GM21737 (cell line): ENCODE measurements around the gene HOXC11.

ENCODE experiments used
- ATAC-seq: cut with Tn5 transposase; IDR thresholded peaks from one replicate; pipeline ENCODE4 v1.9.1; 2021; ENCODE audit warnings: mild to moderate bottlenecking, moderate library complexity; ENCODE audit not compliant: unreplicated experiment

Gene HOXC11

DNA sequence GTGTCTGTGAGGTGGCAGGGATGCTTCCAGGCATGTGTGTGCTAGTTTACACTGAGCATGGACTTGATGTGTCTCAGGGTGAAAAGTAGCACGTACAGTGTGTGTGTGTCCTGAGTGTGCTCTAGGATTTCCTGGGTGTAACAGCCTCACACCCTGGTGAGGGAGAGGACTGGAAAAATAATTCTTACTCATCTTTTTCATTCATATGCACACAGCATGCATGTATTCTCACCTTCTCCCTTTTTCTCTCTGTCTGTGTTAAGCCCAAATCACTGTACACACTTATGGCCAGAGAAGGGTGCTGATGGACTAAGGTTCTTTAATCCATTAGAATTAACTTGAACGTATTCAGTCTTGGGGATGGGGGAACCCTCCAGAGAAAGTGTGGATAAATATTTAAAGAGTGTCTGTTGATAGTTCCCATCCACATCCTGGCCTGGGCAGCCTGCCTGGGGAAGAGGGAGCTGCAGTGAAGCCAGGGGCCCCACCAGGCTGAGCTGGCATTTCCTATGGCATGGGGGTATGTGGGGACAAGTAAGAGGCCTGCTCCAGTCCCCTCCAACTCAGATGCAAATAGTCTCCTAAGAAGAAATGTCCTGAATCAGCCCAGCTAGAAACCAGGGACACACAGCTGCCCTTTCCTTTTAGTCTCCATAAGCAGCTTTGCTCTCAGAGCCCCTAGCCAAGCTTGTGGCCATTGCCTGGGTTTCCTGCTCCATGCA, 34.8 kb downstream of the HOXC11 start:
- ATAC-seq, result no peak

DNA sequence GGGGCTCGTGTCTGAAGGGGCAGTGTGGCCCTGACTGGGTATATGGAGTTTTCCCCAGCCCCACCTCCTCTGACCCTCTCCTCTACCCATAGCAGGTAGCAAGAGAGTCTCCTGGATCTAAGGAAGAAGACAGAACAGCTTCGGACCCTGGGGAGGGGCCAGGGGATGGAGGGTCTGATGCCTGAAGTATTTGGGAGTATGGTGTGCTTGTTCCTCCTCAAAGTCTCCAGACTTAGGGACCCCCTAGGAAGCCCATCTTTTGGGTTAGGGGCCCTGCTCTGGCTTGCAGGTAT, 35.3 kb downstream of the HOXC11 start:
- ATAC-seq, result no peak

DNA sequence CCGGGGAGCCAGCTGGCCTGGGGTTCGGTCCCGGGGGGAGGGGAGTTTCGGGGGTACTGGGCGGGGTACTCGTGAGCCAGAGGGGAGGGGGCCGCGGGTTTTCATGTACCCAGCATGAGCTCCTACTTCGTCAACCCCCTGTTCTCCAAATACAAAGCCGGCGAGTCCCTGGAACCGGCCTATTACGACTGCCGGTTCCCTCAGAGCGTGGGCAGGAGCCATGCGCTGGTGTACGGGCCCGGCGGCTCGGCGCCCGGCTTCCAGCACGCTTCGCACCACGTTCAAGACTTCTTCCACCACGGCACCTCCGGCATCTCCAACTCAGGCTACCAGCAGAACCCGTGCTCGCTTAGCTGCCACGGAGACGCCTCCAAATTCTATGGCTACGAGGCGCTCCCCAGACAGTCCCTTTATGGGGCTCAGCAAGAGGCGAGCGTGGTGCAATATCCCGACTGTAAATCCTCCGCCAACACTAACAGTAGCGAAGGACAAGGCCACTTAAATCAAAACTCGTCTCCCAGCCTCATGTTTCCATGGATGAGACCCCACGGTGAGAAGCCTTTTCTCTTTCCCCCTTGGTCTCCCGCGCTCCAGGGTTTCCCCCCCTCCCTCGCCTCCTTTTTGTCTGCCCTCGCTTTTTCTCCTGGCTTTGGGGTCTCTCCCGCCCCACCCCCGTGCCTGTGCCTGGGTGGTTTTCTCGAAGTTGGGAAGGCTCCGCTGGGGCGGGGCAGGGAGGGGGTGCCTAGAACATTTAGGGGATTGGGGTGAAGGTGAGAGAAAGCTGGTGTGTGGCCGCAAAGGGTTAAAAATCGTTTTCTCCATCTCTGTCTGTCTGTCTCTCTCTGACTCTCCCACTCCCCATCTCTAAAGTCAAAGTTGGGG, 36.5 kb downstream of the HOXC11 start:
- no peak for ATAC-seq

DNA sequence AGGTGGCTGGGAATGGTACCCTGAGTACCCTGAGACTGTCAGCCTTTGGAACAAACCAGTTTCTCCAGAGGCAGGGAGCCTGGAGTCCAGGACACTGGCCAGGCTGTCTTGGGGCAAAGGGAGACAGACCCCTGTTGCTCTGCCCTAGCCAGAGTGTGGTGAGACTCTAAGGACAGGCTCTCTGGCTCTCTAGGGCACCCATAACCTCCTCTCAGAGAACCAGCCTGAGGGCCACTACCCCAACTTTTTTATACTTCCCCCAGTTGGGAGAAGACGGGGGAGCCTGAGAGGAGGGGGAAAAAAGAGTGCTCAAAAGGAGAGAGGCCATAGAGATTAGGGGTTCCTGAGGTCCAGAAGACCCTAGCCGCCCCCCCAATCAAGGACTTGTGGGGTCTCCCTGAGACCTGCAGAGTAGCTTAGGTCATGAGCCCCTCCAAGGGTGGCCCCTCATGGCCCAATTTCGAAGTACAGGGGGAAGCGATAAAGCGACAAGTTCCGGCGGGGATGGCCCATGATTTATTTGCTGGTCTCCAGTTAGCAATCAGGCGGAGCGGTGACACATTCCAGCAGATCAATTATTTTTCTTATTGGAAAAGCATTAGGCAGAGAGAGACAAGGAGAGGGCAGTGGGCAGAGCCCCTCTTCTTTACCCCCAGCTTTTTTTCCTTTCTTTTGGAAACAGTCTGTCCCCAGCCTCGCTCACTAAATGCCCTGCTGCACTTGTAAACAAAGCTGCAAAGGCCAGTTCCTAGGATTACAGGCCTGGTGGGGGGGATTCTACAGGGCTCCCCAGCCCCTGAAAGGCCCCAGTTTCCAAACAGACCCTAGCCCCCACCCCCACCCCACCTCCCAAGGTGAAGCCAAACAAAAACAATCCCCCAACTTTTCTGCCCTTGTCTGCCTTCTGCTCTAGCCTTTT, 37.4 kb downstream of the HOXC11 start:
- no peak for ATAC-seq

GRCh38 chr12:54010972-54011664, 38.2 kb downstream of the HOXC11 start:
- ATAC-seq, result no peak

GRCh38 chr12:54011665-54012532, 39.0 kb downstream of the HOXC11 start:
- ATAC-seq, result no peak

DNA sequence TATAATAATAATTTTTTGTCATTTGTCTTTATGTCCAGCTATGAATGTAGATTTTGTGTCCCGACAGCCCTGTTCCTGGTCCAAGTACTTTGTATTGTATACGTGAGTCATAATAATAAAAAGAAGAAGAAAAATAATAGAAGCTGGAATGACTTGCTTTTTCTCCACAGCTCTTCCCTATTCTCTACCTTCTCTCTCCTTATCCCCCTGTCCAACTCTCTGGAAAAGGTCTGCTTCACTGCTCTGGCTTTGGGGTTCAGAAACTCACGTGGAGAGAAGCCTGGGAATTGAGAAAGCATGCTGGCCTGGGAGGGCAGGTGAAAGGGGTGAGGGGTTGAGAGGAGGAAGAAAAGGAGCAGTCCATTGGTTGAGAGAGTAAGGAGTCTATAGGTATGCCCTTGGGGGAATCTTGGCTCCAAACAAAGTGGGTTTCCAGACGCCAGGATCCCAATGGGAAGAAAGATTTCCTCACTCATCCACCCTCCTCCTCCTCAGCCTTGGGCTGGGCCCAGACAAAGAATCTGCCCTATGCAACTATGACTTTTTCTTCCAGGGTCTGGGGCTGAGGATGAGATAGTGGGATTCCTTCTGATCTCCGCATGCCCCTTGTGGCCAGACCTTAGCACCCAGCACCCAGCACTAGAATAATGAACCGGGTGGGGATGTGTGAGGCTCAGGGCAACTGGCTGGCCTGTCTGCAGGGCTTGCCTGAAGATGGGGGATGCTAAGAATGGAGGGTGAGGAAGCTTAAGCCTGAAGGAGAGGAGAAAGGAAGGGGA, 39.9 kb downstream of the HOXC11 start:
- no peak for ATAC-seq

DNA sequence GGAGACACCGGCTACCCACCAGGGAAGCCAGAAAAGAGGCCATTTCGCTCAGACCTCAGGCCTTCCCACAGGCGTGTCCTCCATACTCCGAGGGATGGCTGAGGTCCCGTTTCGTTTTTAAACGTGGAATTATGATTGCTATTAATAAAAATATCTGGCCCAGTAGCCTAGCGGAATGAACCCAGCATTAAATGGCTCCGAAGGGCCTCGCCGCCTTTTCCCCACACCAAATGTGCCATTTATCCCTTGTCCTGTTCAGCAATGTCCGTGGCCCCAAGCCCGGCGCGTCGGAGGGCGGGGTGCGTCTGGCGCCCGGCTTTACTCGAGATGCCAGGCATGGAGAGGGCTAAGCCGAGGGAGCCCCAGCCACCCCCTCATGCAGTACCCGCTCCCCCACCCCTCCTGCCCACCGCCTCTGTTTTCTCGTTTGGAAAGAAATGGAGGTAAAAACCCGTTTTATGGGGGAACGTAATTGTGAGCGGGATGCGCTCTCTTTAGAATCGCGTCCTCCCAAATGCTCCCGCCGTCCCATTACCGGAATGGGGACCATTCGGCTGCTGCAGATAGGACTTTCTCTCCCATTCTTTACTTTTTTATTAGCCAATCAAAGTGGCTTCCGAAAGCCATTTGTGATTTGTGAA, 41.6 kb downstream of the HOXC11 start:
- ATAC-seq, result no peak

DNA sequence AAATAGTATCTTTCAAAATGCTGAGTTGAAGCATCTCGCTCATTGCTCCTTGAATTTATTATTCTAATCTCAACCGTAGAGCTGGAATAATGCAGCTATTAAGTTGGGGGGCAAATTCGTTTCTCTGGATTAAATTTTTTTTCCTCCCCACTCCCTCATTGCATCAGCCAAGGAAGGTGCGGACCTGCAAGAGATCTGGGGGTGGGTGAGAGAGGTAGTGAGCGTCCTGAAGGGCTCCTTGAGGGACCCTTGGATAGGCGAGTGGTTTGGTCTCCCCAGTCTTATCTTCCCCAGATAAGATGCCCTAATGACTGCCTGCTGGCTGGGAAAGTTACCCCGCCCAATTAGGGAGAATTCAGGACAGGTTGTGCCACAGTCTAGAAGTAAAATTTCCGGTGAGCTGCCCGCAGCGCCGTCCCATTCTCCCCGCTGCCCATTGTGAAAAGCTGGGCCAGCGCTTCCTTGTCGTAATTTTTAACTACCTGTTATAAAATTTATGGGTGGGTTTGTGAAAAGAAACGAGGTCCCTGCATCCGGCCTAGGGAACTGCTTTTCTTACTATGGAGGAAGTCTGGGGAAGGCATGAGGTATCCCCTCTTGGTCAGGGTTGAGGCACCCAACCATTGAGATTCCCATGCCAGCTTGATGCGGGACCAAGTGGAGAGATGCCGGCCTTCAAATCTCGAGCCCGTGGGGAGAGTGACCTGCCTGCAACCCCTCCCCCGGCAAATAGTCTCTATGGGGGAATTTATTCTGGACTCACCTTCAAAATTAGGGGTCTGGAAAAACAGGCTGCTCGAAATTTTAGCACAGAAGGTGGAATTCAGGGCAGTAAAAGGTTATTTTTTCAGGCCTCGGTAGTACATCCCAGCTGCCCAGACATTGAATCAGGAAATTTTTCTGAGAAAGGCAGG, 42.3 kb downstream of the HOXC11 start:
- ATAC-seq, result no peak

DNA sequence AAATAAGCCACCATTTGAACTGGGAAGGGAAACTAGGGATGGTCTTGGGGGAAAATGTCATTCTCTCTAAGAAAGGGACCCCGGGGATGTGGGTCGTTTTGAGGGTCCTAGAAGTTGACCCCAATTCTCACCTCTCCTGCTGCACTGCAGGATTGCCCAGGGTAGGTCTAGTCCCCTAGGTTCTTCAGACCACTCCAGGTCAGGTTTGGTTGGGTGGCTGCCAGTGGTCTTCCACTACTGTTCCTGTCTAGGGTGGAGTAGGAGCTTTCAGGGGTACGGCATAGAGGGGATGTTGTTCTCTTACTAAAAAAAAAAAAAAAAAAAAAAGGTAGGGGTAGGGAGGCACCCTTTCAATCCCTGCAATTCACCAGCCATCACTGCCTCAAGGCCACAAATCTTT, 43.1 kb downstream of the HOXC11 start:
- ATAC-seq, result no peak

- no peak for ATAC-seq
Measured at GRCh38 chr12:54016478-54016964, 43.6 kb downstream of the HOXC11 start.

- peak; percentile 23 for ATAC-seq
Measured at GRCh38 chr12:54017027-54017788, 44.3 kb downstream of the HOXC11 start.

DNA sequence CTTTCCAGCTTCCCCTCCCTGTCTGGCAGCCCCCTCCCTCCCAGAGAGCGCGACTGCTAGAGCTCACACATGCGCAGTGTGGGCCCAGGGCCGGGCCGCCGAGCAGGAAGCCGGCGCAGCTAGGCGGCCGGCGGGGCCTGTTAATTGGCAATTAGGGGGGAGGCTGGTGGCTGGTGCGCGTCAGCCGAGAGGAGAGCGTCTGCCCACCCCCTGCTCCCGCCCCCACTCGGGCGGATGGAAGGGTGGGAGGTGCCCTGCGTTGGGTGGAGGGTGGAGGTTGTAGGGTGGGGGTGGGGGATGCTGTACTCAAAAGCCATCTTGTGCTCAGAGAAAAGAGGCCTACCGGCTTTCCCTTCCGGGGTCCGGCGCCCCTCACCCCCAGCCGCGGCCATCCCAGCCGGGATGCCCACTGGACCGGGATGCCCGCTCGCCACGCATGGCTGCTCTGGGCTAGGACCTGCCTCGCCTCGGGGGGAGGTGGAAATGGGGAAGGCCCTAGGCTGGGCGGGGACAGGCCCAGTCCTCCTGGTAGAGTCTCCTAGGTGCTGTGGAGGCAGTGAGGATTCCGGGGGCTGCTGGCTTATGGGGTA, 45.0 kb downstream of the HOXC11 start:
- peak; percentile 65 for ATAC-seq

DNA sequence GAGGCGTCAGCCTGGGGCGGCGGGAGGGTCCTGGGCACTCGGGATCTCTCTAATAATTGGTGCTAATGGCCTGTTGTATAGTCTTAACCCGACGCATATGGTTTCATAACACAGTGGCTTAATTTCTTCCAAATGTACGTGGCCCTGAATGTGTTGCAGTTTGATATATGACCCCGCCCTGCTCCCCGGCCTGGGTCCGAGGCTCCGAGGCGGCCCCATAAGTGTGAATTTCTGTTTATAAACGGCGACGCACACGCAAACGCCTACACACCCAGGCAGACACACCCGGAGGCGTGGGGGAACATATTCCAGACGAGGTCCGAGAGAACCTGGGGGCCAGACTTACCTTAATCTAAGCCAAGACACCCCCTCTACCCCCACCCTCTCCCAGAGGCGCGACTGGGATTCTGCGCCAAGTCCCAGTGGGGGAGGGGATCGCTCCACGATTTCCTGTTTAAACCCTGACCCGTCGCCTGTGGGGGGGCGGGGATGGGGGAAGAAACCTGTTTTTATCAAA, 45.6 kb downstream of the HOXC11 start:
- ATAC-seq, result no peak

GRCh38 chr12:54019091-54019811, 46.3 kb downstream of the HOXC11 start:
- ATAC-seq, result no peak
